Neuronal stem cell (in vitro differentiated cells): ENCODE data around the gene FAM81B.
A peak's percentile ranks its signal among the peaks of the same experiment; 100 is the strongest.

Source experiments
- DNase-seq: peaks from one replicate; pipeline ENCODE4 v3.0.0-alpha.2; 2013; ENCODE audit warnings: low spot score
- H2AFZ ChIP-seq: one replicate; pipeline ENCODE4 v1.6.1; 2013; ENCODE audit warnings: mild to moderate bottlenecking, low read length, inconsistent platforms
- H2AK5ac ChIP-seq: 2 replicates; pipeline ENCODE4 v1.6.1; 2013; ENCODE audit warnings: low read depth, mild to moderate bottlenecking, inconsistent platforms, low read length, moderate library complexity, mixed read lengths
- H2BK120ac ChIP-seq: 2 replicates; pipeline ENCODE4 v1.6.1; 2013; ENCODE audit warnings: low read depth, mild to moderate bottlenecking, inconsistent platforms, low read length, moderate library complexity, mixed read lengths
- H2BK12ac ChIP-seq: one replicate; pipeline ENCODE4 v1.6.1; 2013; ENCODE audit warnings: low read length, inconsistent platforms
- H2BK15ac ChIP-seq: 2 replicates; pipeline ENCODE4 v1.6.1; 2013; ENCODE audit warnings: mild to moderate bottlenecking, low read length, inconsistent platforms, mixed read lengths
- H2BK5ac ChIP-seq: one replicate; pipeline ENCODE4 v1.6.1; 2013; ENCODE audit warnings: inconsistent platforms, mild to moderate bottlenecking, low read length, moderate library complexity
- H3K14ac ChIP-seq: one replicate; pipeline ENCODE4 v1.6.1; 2013; ENCODE audit warnings: low read length, inconsistent platforms
- H3K18ac ChIP-seq: 2 replicates; pipeline ENCODE4 v1.6.1; 2013; ENCODE audit warnings: low read length, inconsistent platforms
- H3K23ac ChIP-seq: 2 replicates; pipeline ENCODE4 v1.6.1; 2013; ENCODE audit warnings: low read depth, mild to moderate bottlenecking, mixed read lengths, low read length, inconsistent platforms; ENCODE audit not compliant: poor library complexity
- H3K27ac ChIP-seq: replicated peaks from 3 replicates; pipeline ENCODE4 v1.5.1; 2013; ENCODE audit warnings: low read length, inconsistent platforms
- H3K27me3 ChIP-seq, 3 experiments: 2 replicates each; pipeline ENCODE4 v1.6.1; 2013; ENCODE audit warnings: low read length in 3 of 3, mild to moderate bottlenecking in 2 of 3, inconsistent platforms in 1 of 3, low read depth in 1 of 3, mixed read lengths in 1 of 3, moderate library complexity in 1 of 3; ENCODE audit not compliant: control insufficient read depth in 3 of 3, insufficient read depth in 3 of 3
- H3K36me3 ChIP-seq, 2 donors: replicated peaks in 1 of 2; 2 replicates each; pipeline ENCODE4 v1.6.1; 2013; ENCODE audit warnings: low read length in 2 of 2; ENCODE audit not compliant: control insufficient read depth in 2 of 2, insufficient read depth in 2 of 2
- H3K4ac ChIP-seq: 2 replicates; pipeline ENCODE4 v1.6.1; 2013; ENCODE audit warnings: inconsistent platforms, mild to moderate bottlenecking, low read length, moderate library complexity
- H3K4me1 ChIP-seq, 2 donors: 1 replicate in 1 of 2; 2 replicates in 1 of 2; pipeline ENCODE4 v1.6.1; 2013; ENCODE audit warnings: low read length in 2 of 2, low read depth in 1 of 2; ENCODE audit not compliant: control insufficient read depth in 2 of 2, insufficient read depth in 1 of 2
- H3K4me2 ChIP-seq: one replicate; pipeline ENCODE4 v1.6.1; 2013; ENCODE audit warnings: mild to moderate bottlenecking, low read length, inconsistent platforms; ENCODE audit not compliant: insufficient read depth, poor library complexity, severe bottlenecking
- H3K4me3 ChIP-seq, 2 donors: 2 replicates each; pipeline ENCODE4 v1.5.1; 2013; ENCODE audit warnings: low read length in 2 of 2, mild to moderate bottlenecking in 2 of 2, inconsistent platforms in 1 of 2, moderate library complexity in 1 of 2
- H3K79me1 ChIP-seq: one replicate; pipeline ENCODE4 v1.6.1; 2013; ENCODE audit warnings: low read depth, mild to moderate bottlenecking, inconsistent platforms, low read length, moderate library complexity
- H3K9ac ChIP-seq: one replicate; pipeline ENCODE4 v1.6.1; 2013; ENCODE audit warnings: mild to moderate bottlenecking, low read depth, low read length, inconsistent platforms; ENCODE audit not compliant: poor library complexity
- H3K9me3 ChIP-seq, 2 donors: replicated peaks in 1 of 2; 2 replicates each; pipeline versions ENCODE3 to v1.6.1; 2013; ENCODE audit warnings: low read length in 2 of 2, mild to moderate bottlenecking in 2 of 2, inconsistent platforms in 1 of 2, low read depth in 1 of 2, mixed read lengths in 1 of 2, moderate library complexity in 1 of 2; ENCODE audit not compliant: control insufficient read depth in 2 of 2, insufficient read depth in 1 of 2
- H4K8ac ChIP-seq: one replicate; pipeline ENCODE4 v1.6.1; 2013; ENCODE audit warnings: low read depth, mild to moderate bottlenecking, inconsistent platforms, low read length, moderate library complexity
- H4K91ac ChIP-seq: one replicate; pipeline ENCODE4 v1.6.1; 2013; ENCODE audit warnings: low read length, low read depth, mild to moderate bottlenecking, inconsistent platforms; ENCODE audit not compliant: poor library complexity
- WGBS, 2 donors: extraction: QIAGEN DNeasy Blood & Tissue Kit; methylation state at CpG; one replicate each; pipeline ENCODE4 v1.1.7; 2013; ENCODE audit warnings: missing lambda C conversion rate in 2 of 2, mixed read lengths in 1 of 2; ENCODE audit not compliant: insufficient read length in 2 of 2, insufficient replicate concordance in 1 of 2; ENCODE audit errors: extremely low coverage in 2 of 2; 5-methylcytosine and 5-hydroxymethylcytosine counted together

Gene FAM81B

GRCh38 chr5:95471487-95471886 lies 80.3 kb downstream of the FAM81B start:
- Histone ChIP-seq H3K79me1 (no peaks in the 10 kb centered on the region), H2AK5ac (no peak overlapping the region), H3K4ac (no peak overlapping the region), H4K91ac (no peak overlapping the region), H3K23ac (no peak overlapping the region), H3K27ac (no peak overlapping the region), H3K4me1 (no peaks in the 10 kb centered on the region), H3K36me3 (peaks cover 8 to 57% of the 10 kb centered on the region in 2 donors), H2AFZ (no peak overlapping the region), H4K8ac (no peak overlapping the region), H3K14ac (no peak overlapping the region), H2BK5ac (no peak overlapping the region), H3K18ac (no peak overlapping the region), H3K4me2 (no peak overlapping the region), H3K27me3 (no peaks in the 10 kb centered on the region), H3K4me3 (no peak overlapping the region), H2BK15ac (no peak overlapping the region), H3K9me3 (peaks cover 0 to 2% of the 10 kb centered on the region in 2 donors), H2BK120ac (no peak overlapping the region), H2BK12ac (no peak overlapping the region), H3K9ac (no peak overlapping the region)
- DNase-seq = no peak
- WGBS, 2 donors = no CpG with 5 or more reads among the region's 1 CpG

- Histone ChIP-seq H2AK5ac (no peak overlapping the region), H3K27ac (no peak overlapping the region), H3K79me1 (no peaks in the 10 kb centered on the region), H3K4me2 (no peak overlapping the region), H3K36me3 (peaks cover 8 to 57% of the 10 kb centered on the region in 2 donors), H2BK12ac (no peak overlapping the region), H2BK5ac (no peak overlapping the region), H3K23ac (no peak overlapping the region), H2BK15ac (no peak overlapping the region), H3K4ac (no peak overlapping the region), H3K9me3 (peaks cover 0 to 2% of the 10 kb centered on the region in 2 donors), H3K4me3 (no peak overlapping the region), H2BK120ac (no peak overlapping the region), H4K91ac (no peak overlapping the region), H3K18ac (no peak overlapping the region), H4K8ac (no peak overlapping the region), H3K9ac (no peak overlapping the region), H3K27me3 (no peaks in the 10 kb centered on the region), H2AFZ (no peak overlapping the region), H3K14ac (no peak overlapping the region), H3K4me1 (no peaks in the 10 kb centered on the region)
- DNase-seq = no peak
These were observed 80.8 kb downstream of the FAM81B start for GRCh38 chr5:95471942-95472341.

GRCh38 chr5:95484421-95484820 lies 93.3 kb downstream of the FAM81B start:
- Histone ChIP-seq H3K9ac (no peak overlapping the region), H3K36me3 (peaks cover 9 to 99% of the 10 kb centered on the region in 2 donors), H3K27ac (no peak overlapping the region), H4K8ac (no peak overlapping the region), H2BK120ac (no peak overlapping the region), H3K9me3 (peaks cover 0 to 27% of the 10 kb centered on the region in 2 donors), H2BK15ac (no peak overlapping the region), H3K4ac (no peak overlapping the region), H4K91ac (no peak overlapping the region), H3K4me1 (no peaks in the 10 kb centered on the region), H3K27me3 (no peaks in the 10 kb centered on the region), H3K4me3 (no peak overlapping the region), H3K23ac (no peak overlapping the region), H2AK5ac (no peak overlapping the region), H2AFZ (no peak overlapping the region), H3K4me2 (no peak overlapping the region), H3K18ac (no peak overlapping the region), H3K14ac (no peak overlapping the region), H3K79me1 (no peaks in the 10 kb centered on the region), H2BK5ac (no peak overlapping the region), H2BK12ac (no peak overlapping the region)
- no CpG with 5 or more reads among the region's 7 CpGs for WGBS, 2 donors
- DNase-seq = no peak

- peak overlapping the region; percentile 70 for H2AK5ac ChIP-seq
- H3K27ac ChIP-seq = no peak overlapping the region
- H2AFZ ChIP-seq = no peak overlapping the region
- no peak overlapping the region for H2BK120ac ChIP-seq
- H3K23ac ChIP-seq = peak overlapping the region; percentile 31
- H2BK5ac ChIP-seq = no peak overlapping the region
- no peaks in the 10 kb centered on the region for H3K4me1 ChIP-seq
- H3K9me3 ChIP-seq = peaks cover 0 to 31% of the 10 kb centered on the region in 2 donors
- peaks cover 11 to 99% of the 10 kb centered on the region in 2 donors for H3K36me3 ChIP-seq
- no peak overlapping the region for H3K18ac ChIP-seq
- no peaks in the 10 kb centered on the region for H3K27me3 ChIP-seq
- H4K8ac ChIP-seq = no peak overlapping the region
- H3K4ac ChIP-seq = no peak overlapping the region
- DNase-seq = no peak
- H3K4me2 ChIP-seq = no peak overlapping the region
- H3K79me1 ChIP-seq = no peaks in the 10 kb centered on the region
- H2BK12ac ChIP-seq = no peak overlapping the region
- no CpG with 5 or more reads among the region's 2 CpGs for WGBS, 2 donors
- H4K91ac ChIP-seq = peak overlapping the region; percentile 72
- no peak overlapping the region for H3K14ac ChIP-seq
- no peak overlapping the region for H3K4me3 ChIP-seq
- H3K9ac ChIP-seq = no peak overlapping the region
- H2BK15ac ChIP-seq = no peak overlapping the region
These were observed 95.0 kb downstream of the FAM81B start for GRCh38 chr5:95486191-95486590.
